IMR-90 (cell line): Measurements from ENCODE around the gene DSCAM. TPM values are rescaled to one million over a fixed set of nuclear protein-coding genes. Genes with fewer than 3 reads are reported as not detected.

Experiments used
- ATAC-seq: fragments of 200-7000 bp; cut with Tn5 transposase; 2 replicates; pipeline ENCODE4 v1.9.1; 2020; ENCODE audit warnings: low read depth, mild to moderate bottlenecking, moderate library complexity
- BruUV-seq: library from RNA; stranded (reverse); fragments of 400-500 nt; replicated peaks from 2 replicates; lab custom pipeline; 2021; lab: Mats Ljungman, UMichigan
- CTCF ChIA-PET: fragments of 300-600 bp; formaldehyde crosslinking; extraction: SDS; loops from one replicate; lab custom pipeline; 2021; ENCODE audit warnings: antibody characterized with exemption; lab: Yijun Ruan, JAX
- POLR2A ChIA-PET: fragments of 300-600 bp; sonication (Branson Sonifier 250); formaldehyde crosslinking; loops from one replicate; lab custom pipeline; 2022; ENCODE audit warnings: antibody characterized with exemption; ENCODE audit not compliant: unreplicated experiment; lab: Charles Lee
- DNase-seq: peaks from one replicate; pipeline ENCODE4 v3.0.0; 2013
- H2AFZ ChIP-seq: replicated peaks from 2 replicates; pipeline ENCODE3; 2013; ENCODE audit warnings: low read length, mild to moderate bottlenecking; ENCODE audit not compliant: poor library complexity
- H2AK5ac ChIP-seq: 2 replicates; pipeline ENCODE4 v1.6.1; 2013; ENCODE audit warnings: low read depth, low read length, inconsistent platforms
- H2AK9ac ChIP-seq: replicated peaks from 2 replicates; pipeline ENCODE3; 2013; ENCODE audit warnings: mild to moderate bottlenecking, low read depth, low read length, moderate library complexity; ENCODE audit not compliant: poor library complexity
- H2BK120ac ChIP-seq: 2 replicates; pipeline ENCODE4 v1.6.1; 2013; ENCODE audit warnings: low read depth, low read length, inconsistent platforms
- H2BK15ac ChIP-seq: 3 replicates; pipeline ENCODE4 v1.6.1; 2013; ENCODE audit warnings: low read depth, low read length, inconsistent platforms
- H2BK20ac ChIP-seq: 2 replicates; pipeline ENCODE4 v1.6.1; 2013; ENCODE audit warnings: low read depth, mild to moderate bottlenecking, inconsistent platforms, low read length, moderate library complexity
- H2BK5ac ChIP-seq: 2 replicates; pipeline ENCODE4 v1.6.1; 2013; ENCODE audit warnings: mild to moderate bottlenecking, low read depth, low read length, inconsistent platforms; ENCODE audit not compliant: poor library complexity, severe bottlenecking
- H3K14ac ChIP-seq: replicated peaks from 2 replicates; pipeline ENCODE4 v1.6.1; 2013; ENCODE audit warnings: low read depth, low read length, inconsistent platforms
- H3K18ac ChIP-seq: 2 replicates; pipeline ENCODE4 v1.6.1; 2013; ENCODE audit warnings: low read depth, low read length, control low read depth
- H3K23ac ChIP-seq: 2 replicates; pipeline ENCODE4 v1.6.1; 2013; ENCODE audit warnings: low read depth, low read length, inconsistent platforms
- H3K27ac ChIP-seq: 2 replicates; pipeline ENCODE4 v1.5.1; 2013; ENCODE audit warnings: mild to moderate bottlenecking, control low read depth, low read length; ENCODE audit not compliant: insufficient read depth
- H3K27me3 ChIP-seq: 2 replicates; pipeline ENCODE4 v1.6.1; 2013; ENCODE audit warnings: low read length; ENCODE audit not compliant: control insufficient read depth, insufficient read depth
- H3K36me3 ChIP-seq: 2 replicates; pipeline ENCODE4 v1.6.1; 2013; ENCODE audit warnings: low read length, mixed read lengths; ENCODE audit not compliant: control insufficient read depth, insufficient read depth
- H3K4ac ChIP-seq: 2 replicates; pipeline ENCODE4 v1.6.1; 2013; ENCODE audit warnings: low read depth, low read length, inconsistent platforms
- H3K4me1 ChIP-seq: 2 replicates; pipeline ENCODE4 v1.6.1; 2013; ENCODE audit warnings: low read length, mixed read lengths; ENCODE audit not compliant: control insufficient read depth, insufficient read depth
- H3K4me2 ChIP-seq: 2 replicates; pipeline ENCODE4 v1.6.1; 2013; ENCODE audit warnings: low read depth, mild to moderate bottlenecking, control low read depth, low read length, moderate library complexity
- H3K4me3 ChIP-seq: 2 replicates; pipeline ENCODE4 v1.5.1; 2013; ENCODE audit warnings: low read depth, mild to moderate bottlenecking, control low read depth, low read length, moderate library complexity; ENCODE audit not compliant: insufficient read depth
- H3K56ac ChIP-seq: 2 replicates; pipeline ENCODE4 v1.6.1; 2013; ENCODE audit warnings: low read length, inconsistent platforms; ENCODE audit not compliant: insufficient read depth; ENCODE audit errors: extremely low read depth
- H3K79me1 ChIP-seq, 2 experiments: 2 replicates each; pipeline ENCODE4 v1.6.1; 2013; ENCODE audit warnings: low read length in 2 of 2, inconsistent platforms in 1 of 2, low read depth in 1 of 2
- H3K9ac ChIP-seq: 2 replicates; pipeline ENCODE4 v1.6.1; 2013; ENCODE audit warnings: low read depth, low read length, control low read depth
- H3K9me1 ChIP-seq: 2 replicates; pipeline ENCODE4 v1.6.1; 2013; ENCODE audit warnings: low read length, inconsistent platforms; ENCODE audit not compliant: insufficient read depth
- H3K9me3 ChIP-seq: 2 replicates; pipeline ENCODE4 v1.6.1; 2013; ENCODE audit warnings: low read length; ENCODE audit not compliant: control insufficient read depth, insufficient read depth
- H4K20me1 ChIP-seq: 2 replicates; pipeline ENCODE4 v1.6.1; 2013; ENCODE audit warnings: low read length, inconsistent platforms; ENCODE audit not compliant: insufficient read depth
- H4K5ac ChIP-seq: 2 replicates; pipeline ENCODE4 v1.6.1; 2013; ENCODE audit warnings: mild to moderate bottlenecking, low read depth, low read length, control low read depth
- H4K8ac ChIP-seq, 2 experiments: 2 replicates each; pipeline ENCODE4 v1.6.1; 2013; ENCODE audit warnings: low read depth in 2 of 2, low read length in 2 of 2, control low read depth in 1 of 2, inconsistent platforms in 1 of 2
- H4K91ac ChIP-seq: 2 replicates; pipeline ENCODE4 v1.6.1; 2013; ENCODE audit warnings: low read depth, low read length, inconsistent platforms; ENCODE audit not compliant: insufficient read depth
- BHLHE40 ChIP-seq: fragments of 150-350 bp; IDR thresholded peaks from 2 replicates; pipeline ENCODE4 v1.6.1; 2016; ENCODE audit warnings: mild to moderate bottlenecking, low read depth, low read length
- CHD1 ChIP-seq: IDR thresholded peaks from 2 replicates; pipeline ENCODE4 v1.6.1; 2012; ENCODE audit warnings: low read depth, low read length, improper control_type of control experiment
- CTCF ChIP-seq: conservative IDR thresholded peaks from 2 replicates; pipeline ENCODE4 v1.5.1; 2012; ENCODE audit warnings: mild to moderate bottlenecking, low read depth, low read length, improper control_type of control experiment
- FOS ChIP-seq: fragments of 150-350 bp; IDR thresholded peaks from 2 replicates; pipeline ENCODE4 v1.6.1; 2016; ENCODE audit warnings: low read depth, low read length
- MAFK ChIP-seq: IDR thresholded peaks from 2 replicates; pipeline ENCODE4 v1.6.1; 2012; ENCODE audit warnings: low read depth, low read length, improper control_type of control experiment
- MAZ ChIP-seq: IDR thresholded peaks from 2 replicates; pipeline ENCODE4 v1.6.1; 2012; ENCODE audit warnings: low read depth, mild to moderate bottlenecking, low read length, improper control_type of control experiment, moderate library complexity, borderline replicate concordance
- POLR2A ChIP-seq: IDR thresholded peaks from 2 replicates; pipeline ENCODE4 v1.6.1; 2012; ENCODE audit warnings: mild to moderate bottlenecking, low read depth, low read length
- RAD21 ChIP-seq: IDR thresholded peaks from 2 replicates; pipeline ENCODE4 v1.6.1; 2012; ENCODE audit warnings: low read length, improper control_type of control experiment
- RCOR1 ChIP-seq: IDR thresholded peaks from 2 replicates; pipeline ENCODE4 v1.6.1; 2012; ENCODE audit warnings: mild to moderate bottlenecking, low read length, improper control_type of control experiment; ENCODE audit not compliant: insufficient replicate concordance
- RFX5 ChIP-seq: IDR thresholded peaks from 2 replicates; pipeline ENCODE4 v1.8.0; 2012; ENCODE audit warnings: low read depth, mild to moderate bottlenecking, low read length, moderate library complexity
- USF2 ChIP-seq: fragments of 150-350 bp; IDR thresholded peaks from 2 replicates; pipeline ENCODE4 v1.6.1; 2017; ENCODE audit warnings: mild to moderate bottlenecking, antibody characterized with exemption, low read length, low read depth
- WGBS, 2 experiments: methylation state at CpG; one replicate each; pipeline versions ENCODE4 v1.1.5 to v1.1.7; 2013; ENCODE audit warnings: missing lambda C conversion rate in 2 of 2; ENCODE audit not compliant: insufficient read length in 1 of 2; ENCODE audit errors: extremely low coverage in 2 of 2; 5-methylcytosine and 5-hydroxymethylcytosine counted together
- dilution Hi-C: fragments of 300-500 bp; cut with HindIII; formaldehyde crosslinking; loops from one replicate; pipeline ENCODE4 v1.14.3; 2018; ENCODE audit warnings: low sequenced_read_pairs; ENCODE audit not compliant: unreplicated experiment
- in situ Hi-C: fragments of 300-500 bp; cut with MboI; formaldehyde crosslinking; loops from 3 replicates; pipeline ENCODE4 v1.14.3; 2019; ENCODE audit warnings: low sequenced_read_pairs, inconsistent platforms, mixed read lengths
- intact Hi-C: fragments of 100-400 bp; cut with micrococcal nuclease; formaldehyde crosslinking; loops from 2 replicates; pipeline ENCODE4 v1.10.0; 2022
- polyA plus RNA-seq, 3 experiments: library from polyadenylated mRNA; depleted of rRNA; stranded (reverse); fragments of >200 nt; gene quantifications; 2 replicates each; pipeline ENCODE4 v1.2.3, GENCODE V29; 2012; ENCODE audit warnings: low replicate concordance in 1 of 3
- total RNA-seq: library from RNA; depleted of rRNA; stranded (reverse); fragments of >200 nt; gene quantifications from 2 replicates; pipeline ENCODE4 v1.2.3, GENCODE V29; 2012

DSCAM gene
- total and polyA plus RNA-seq, 2 of the 4 experiments (the other 2 are of a cell fraction): under 0.01 to 0.02 TPM

GRCh38 chr21:40243685-40244084, 603.3 kb downstream of the DSCAM start:
- POLR2A ChIA-PET: no interaction called here
- Histone ChIP-seq H3K9me1 (no peaks in the 10 kb centered on the region), H4K91ac (no peak overlapping the region), H2AK5ac (no peak overlapping the region), H3K4ac (no peak overlapping the region), H2BK120ac (no peak overlapping the region), H3K27ac (no peak overlapping the region), H3K36me3 (no peaks in the 10 kb centered on the region), H3K23ac (no peak overlapping the region), H2BK15ac (no peak overlapping the region), H3K4me2 (no peak overlapping the region), H2AK9ac (no peak overlapping the region), H3K27me3 (no peaks in the 10 kb centered on the region), H2BK5ac (no peak overlapping the region), H3K9ac (no peak overlapping the region), H3K79me1 (no peaks in the 10 kb centered on the region), H2BK20ac (no peak overlapping the region), H4K5ac (no peak overlapping the region), H3K56ac (no peak overlapping the region), H2AFZ (no peak overlapping the region), H3K14ac (no peak overlapping the region), H4K20me1 (no peaks in the 10 kb centered on the region), H3K4me1 (no peaks in the 10 kb centered on the region), H3K9me3 (peaks cover 33% of the 10 kb centered on the region), H3K4me3 (no peak overlapping the region), H4K8ac (no peak overlapping the region), H3K18ac (no peak overlapping the region)
- WGBS, 2 experiments: 57% methylated on average over 2 of the region's 5 CpGs; no CpG with 5 or more reads in 1 of the 2 experiments
- no peak for TF ChIP-seq BHLHE40
- TF ChIP-seq FOS: no peak
- TF ChIP-seq RCOR1: no peak
- no peak for TF ChIP-seq RAD21
- no peak for TF ChIP-seq MAFK
- TF ChIP-seq CHD1: no peak
- no peak for TF ChIP-seq USF2
- TF ChIP-seq POLR2A: no peak
- TF ChIP-seq MAZ: no peak
- no peak for TF ChIP-seq RFX5
- TF ChIP-seq CTCF: no peak
- no TSS peak for BruUV-seq
- intact Hi-C loops (no loop called here), dilution Hi-C loops (no loop called here), in situ Hi-C loops (no loop called here)
- ATAC-seq (no peak), DNase-seq (no peak)
- CTCF ChIA-PET: no interaction called here
